Activated T-cell treated with anti-CD3 and anti-CD28 coated beads for 48 hours (primary cell): ENCODE data around the gene POMT1.

Experiments
- DNase-seq: peaks from one replicate; pipeline ENCODE4 v3.0.0-alpha.2; 2020; ENCODE audit warnings: low read depth

POMT1 gene

GRCh38 chr9:131554843-131555351 lies 52.2 kb downstream of the POMT1 start:
- DNase-seq, result no peak

GRCh38 chr9:131555841-131556673 lies 53.3 kb downstream of the POMT1 start:
- no peak for DNase-seq

GRCh38 chr9:131557855-131558548 lies 55.3 kb downstream of the POMT1 start:
- DNase-seq, result no peak

- no peak for DNase-seq
Measured at GRCh38 chr9:131559421-131560000, 56.8 kb downstream of the POMT1 start.

GRCh38 chr9:131562032-131562959 lies 59.6 kb downstream of the POMT1 start:
- no peak for DNase-seq

- DNase-seq, result no peak
Measured at GRCh38 chr9:131565369-131565768, 62.7 kb downstream of the POMT1 start.

GRCh38 chr9:131566158-131566557 lies 63.4 kb downstream of the POMT1 start:
- DNase-seq, result no peak

- no peak for DNase-seq
Measured at GRCh38 chr9:131567910-131568309, 65.2 kb downstream of the POMT1 start.
